GM12878 (cell line): ENCODE data around the gene C17orf107. TPM values are rescaled to one million over a fixed set of nuclear protein-coding genes. Genes with fewer than 3 reads are reported as not detected.

Experiments used
- ATAC-seq: fragments of 200-7000 bp; cut with Tn5 transposase; 3 replicates; pipeline ENCODE4 v1.9.1; 2020; ENCODE audit warnings: mild to moderate bottlenecking, moderate library complexity
- BruUV-seq: library from RNA; stranded (reverse); fragments of 400-500 nt; replicated peaks from 2 replicates; lab custom pipeline; 2021; lab: Mats Ljungman, UMichigan
- CTCF ChIA-PET: fragments of 300-600 bp; sonication (Branson Sonifier 250); formaldehyde crosslinking; extraction: SDS; loops from one replicate; lab custom pipeline; 2021; ENCODE audit warnings: inconsistent platforms; lab: Yijun Ruan, JAX
- POLR2A ChIA-PET: fragments of 350-600 bp; formaldehyde crosslinking; extraction: SDS; loops from one replicate; lab custom pipeline; 2021; ENCODE audit warnings: inconsistent platforms; lab: Charles Lee
- RAD21 ChIA-PET: fragments of 300-600 bp; sonication (Branson Sonifier 250); formaldehyde crosslinking; loops from one replicate; lab custom pipeline; 2023; ENCODE audit warnings: antibody characterized with exemption; ENCODE audit not compliant: unreplicated experiment; lab: Charles Lee
- SMC1A ChIA-PET: fragments of 300-600 bp; sonication (Branson Sonifier 250); formaldehyde crosslinking; loops from one replicate; lab custom pipeline; 2023; ENCODE audit not compliant: unreplicated experiment, uncharacterized antibody; lab: Charles Lee
- DNase-seq: peaks from one replicate; pipeline ENCODE4 v3.0.0-alpha.2; 2011; ENCODE audit warnings: low read depth, low spot score
- FAIRE-seq: peaks from 3 replicates; lab custom pipeline; 2011; peaks lifted over from hg19 to GRCh38; lab: Jason Lieb, UNC
- H2AFZ ChIP-seq: 2 replicates; pipeline ENCODE4 v1.6.0; 2011; ENCODE audit warnings: low read depth, low read length, control low read depth; ENCODE audit not compliant: control insufficient read depth
- H3K27ac ChIP-seq: 2 replicates; pipeline ENCODE4 v1.5.1; 2011; ENCODE audit warnings: control low read depth; ENCODE audit not compliant: control insufficient read depth, insufficient read depth
- H3K27me3 ChIP-seq, 2 experiments: replicated peaks in 1 of 2; 2 replicates each; pipeline versions ENCODE4 v1.6.0 to v1.6.1; 2011; ENCODE audit warnings: low read length in 1 of 2; ENCODE audit not compliant: control insufficient read depth in 2 of 2, insufficient read depth in 2 of 2
- H3K36me3 ChIP-seq, 2 experiments: 2 replicates each; pipeline ENCODE4 v1.5.1; 2011; ENCODE audit warnings: low read length in 1 of 2; ENCODE audit not compliant: control insufficient read depth in 2 of 2, insufficient read depth in 2 of 2
- H3K4me1 ChIP-seq: 2 replicates; pipeline ENCODE4 v1.6.1; 2011; ENCODE audit warnings: mild to moderate bottlenecking, low read length, moderate library complexity, mixed read lengths; ENCODE audit not compliant: control insufficient read depth, insufficient read depth
- H3K4me2 ChIP-seq: 2 replicates; pipeline ENCODE4 v1.6.0; 2011; ENCODE audit warnings: control low read depth; ENCODE audit not compliant: control insufficient read depth, insufficient read depth
- H3K4me3 ChIP-seq: fragments of 200-600 bp; sonication (generic); 2 replicates; pipeline ENCODE4 v1.5.1; 2016
- H3K79me2 ChIP-seq: 2 replicates; pipeline ENCODE4 v1.6.0; 2011; ENCODE audit warnings: low read length; ENCODE audit not compliant: control insufficient read depth, insufficient read depth
- H3K9ac ChIP-seq: 2 replicates; pipeline ENCODE4 v1.8.0; 2011; ENCODE audit warnings: low read length, control low read depth, mixed read lengths; ENCODE audit not compliant: control insufficient read depth, insufficient read depth
- H3K9me3 ChIP-seq: replicated peaks from 3 replicates; pipeline ENCODE4 v1.5.1; 2011; ENCODE audit warnings: mild to moderate bottlenecking, low read length; ENCODE audit not compliant: control insufficient read depth, insufficient read depth
- H4K20me1 ChIP-seq: 2 replicates; pipeline ENCODE4 v1.6.0; 2011; ENCODE audit not compliant: control insufficient read depth, insufficient read depth
- BRCA1 ChIP-seq: IDR thresholded peaks from 2 replicates; pipeline ENCODE4 v1.6.1; 2011; ENCODE audit warnings: low read depth, low read length, improper control_type of control experiment
- FOXM1 ChIP-seq: IDR thresholded peaks from 2 replicates; pipeline ENCODE4 v1.6.1; 2012; ENCODE audit warnings: low read depth, mild to moderate bottlenecking, inconsistent platforms, low read length, moderate library complexity
- GATAD2B ChIP-seq: fragments of 450-650 bp; conservative IDR thresholded peaks from 2 replicates; pipeline ENCODE4 v1.6.1; 2017; ENCODE audit warnings: low read depth, mild to moderate bottlenecking, moderate library complexity
- HDGF ChIP-seq: fragments of 450-650 bp; IDR thresholded peaks from 2 replicates; pipeline ENCODE4 v1.6.1; 2016; ENCODE audit warnings: antibody characterized with exemption
- IKZF1 ChIP-seq: fragments of 450-650 bp; conservative IDR thresholded peaks from 2 replicates; pipeline ENCODE4 v1.6.1; 2017; ENCODE audit warnings: antibody characterized with exemption, mild to moderate bottlenecking
- IRF3 ChIP-seq: fragments of 450-650 bp; IDR thresholded peaks from 2 replicates; pipeline ENCODE4 v1.6.1; 2014; ENCODE audit warnings: mild to moderate bottlenecking
- PBX3 ChIP-seq: IDR thresholded peaks from 2 replicates; pipeline ENCODE4 v1.6.1; 2011; ENCODE audit warnings: mild to moderate bottlenecking, low read depth, low read length, moderate library complexity; ENCODE audit not compliant: insufficient replicate concordance
- RELB ChIP-seq: fragments of 450-650 bp; IDR thresholded peaks from 2 replicates; pipeline ENCODE4 v1.6.1; 2017; ENCODE audit warnings: low read depth, mild to moderate bottlenecking, moderate library complexity
- SMARCA5 ChIP-seq: fragments of 450-650 bp; IDR thresholded peaks from 2 replicates; pipeline ENCODE4 v1.6.1; 2017; ENCODE audit warnings: mild to moderate bottlenecking
- TAF1 ChIP-seq: IDR thresholded peaks from 2 replicates; pipeline ENCODE4 v1.6.1; 2011; ENCODE audit warnings: mild to moderate bottlenecking, low read depth, low read length, borderline replicate concordance
- YY1 ChIP-seq: IDR thresholded peaks from 2 replicates; pipeline ENCODE4 v1.6.1; 2011; ENCODE audit warnings: low read depth, mild to moderate bottlenecking, low read length
- ZBTB11 ChIP-seq: fragments of 450-650 bp; formaldehyde crosslinking; IDR thresholded peaks from 2 replicates; pipeline ENCODE4 v1.5.0; 2022; ENCODE audit warnings: mild to moderate bottlenecking, missing genetic modification characterization
- WGBS: methylation state at CpG from one replicate; pipeline ENCODE4 v1.1.6; 2016; ENCODE audit warnings: low lambda C conversion rate; ENCODE audit not compliant: insufficient replicate concordance, insufficient coverage; ENCODE audit errors: missing lambda C conversion rate; 5-methylcytosine and 5-hydroxymethylcytosine counted together
- in situ Hi-C: fragments of 300-500 bp; cut with MboI; formaldehyde crosslinking; loops from 9 replicates; pipeline ENCODE4 v1.14.3; 2018; ENCODE audit warnings: mixed read lengths
- intact Hi-C: fragments of 100-400 bp; cut with micrococcal nuclease; formaldehyde crosslinking; loops from one replicate; pipeline ENCODE4 v1.14.2; 2022; ENCODE audit not compliant: unreplicated experiment
- polyA plus RNA-seq, 11 experiments: library from polyadenylated mRNA; depleted of rRNA in 4 of 11; unstranded in 6 of 11; stranded (reverse) in 5 of 11; fragments of >200 nt; fragmentation: Nextera tagmentation in 4 of 11; fragmentation: Illumina TruSeq in 1 of 11; extraction: Ambion mirVana in 4 of 11; extraction: Trizol in 1 of 11; gene quantifications; 1 replicate in 1 of 11; 2 replicates in 10 of 11; pipeline versions ENCODE4 v1.2.1 to v1.2.3, GENCODE V29; 2011 to 2016; ENCODE audit warnings: inconsistent platforms in 2 of 11, missing spikeins in 2 of 11, low read depth in 1 of 11
- total RNA-seq, 4 experiments: library from RNA; depleted of rRNA in 3 of 4; stranded (reverse); fragments of >200 nt in 3 of 4; fragmentation: Illumina TruSeq in 1 of 4; extraction: Trizol in 1 of 4; gene quantifications; 2 replicates each; pipeline versions ENCODE4 v1.2.1 to v1.2.3, GENCODE V29; 2013 to 2021

C17orf107 gene
- total and polyA plus RNA-seq, 10 of the 15 experiments (the other 5 are each of a cell fraction or from before 2014, with no cell fraction given), result 0.05 to 0.46 (median 0.11) TPM; not detected in 3

GRCh38 chr17:4946312-4946976 is 47.1 kb downstream of the C17orf107 start:
- Histone ChIP-seq H3K27ac (peak overlapping the region; percentile 100), H3K9ac (peak overlapping the region; percentile 100), H3K79me2 (peaks cover 82% of the 10 kb centered on the region), H2AFZ (no peak overlapping the region), H3K9me3 (no peaks in the 10 kb centered on the region), H3K4me2 (peak overlapping the region; percentile 55), H3K4me3 (peak overlapping the region; percentile 96), H3K27me3 (no peaks in the 10 kb centered on the region), H4K20me1 (peaks cover 5% of the 10 kb centered on the region), H3K4me1 (peaks cover 48% of the 10 kb centered on the region), H3K36me3 (peaks cover 20 to 22% of the 10 kb centered on the region in 2 experiments)
- BruUV-seq, result TSS peak; percentile 81
- intact Hi-C loops, result no loop called here
- ChIA-PET CTCF (interaction anchor here (1.2 to 3.3 kb wide), 3 partner anchors 20 to 115 kb away, joined by 3 to 13 read pairs (median 12); partner anchors contain the start of gene SPAG7), POLR2A (interaction anchor here (0.6 to 17.5 kb wide), 3 partner anchors 19 to 51 kb away, joined by 3 to 272 read pairs (median 5); partner anchors contain the start of genes INCA1, KIF1C and SPAG7), SMC1A (interaction anchor here (1.2 to 7.1 kb wide), 4 partner anchors 11 to 40 kb away, joined by 3 to 50 read pairs (median 5); partner anchors contain the start of gene SPAG7), RAD21 (interaction anchor here (9.8 kb wide), 1 partner anchor 19 kb away, joined by 73 read pairs; the partner anchor contains the start of gene SPAG7)
- DNase-seq (no peak), ATAC-seq (no peak), FAIRE-seq (no peak)
- under 1% methylated on average over 16 of the region's 16 CpGs for WGBS
- in situ Hi-C loops, result no loop called here
- no peak for TF ChIP-seq FOXM1
- peak; percentile 69 for TF ChIP-seq RELB
- no peak for TF ChIP-seq GATAD2B
- no peak for TF ChIP-seq BRCA1
- peak; percentile 73 for TF ChIP-seq IKZF1
- no peak for TF ChIP-seq IRF3
- TF ChIP-seq PBX3, result no peak
- TF ChIP-seq TAF1, result no peak
- TF ChIP-seq SMARCA5, result no peak
- TF ChIP-seq YY1, result 0 out of 2 replicates have a peak, but pooled peaks have one; percentile 7
- 0 out of 2 replicates have a peak, but pooled peaks have one; percentile 16 for TF ChIP-seq ZBTB11 (CRISPR knock-in tag)
- no peak for TF ChIP-seq HDGF
